Activated naive CD4-positive, alpha-beta T cell (primary cell): ENCODE data around the gene DLG5.

Experiments
- DNase-seq, 4 experiments: peaks; one replicate each; lab custom pipeline; 2025; lab: John Stamatoyannopoulos, UW

Gene DLG5

GRCh38 chr10:77865580-77866324, 60.8 kb downstream of the DLG5 start:
- DNase-seq: peak in 1 of 4 experiments; percentile 6

GRCh38 chr10:77864151-77864851, 62.3 kb downstream of the DLG5 start:
- no peak for DNase-seq

- no peak for DNase-seq
These were observed 63.1 kb downstream of the DLG5 start for GRCh38 chr10:77863446-77863845.

- DNase-seq: no peak
These were observed 64.0 kb downstream of the DLG5 start for GRCh38 chr10:77862595-77862994.

DNA sequence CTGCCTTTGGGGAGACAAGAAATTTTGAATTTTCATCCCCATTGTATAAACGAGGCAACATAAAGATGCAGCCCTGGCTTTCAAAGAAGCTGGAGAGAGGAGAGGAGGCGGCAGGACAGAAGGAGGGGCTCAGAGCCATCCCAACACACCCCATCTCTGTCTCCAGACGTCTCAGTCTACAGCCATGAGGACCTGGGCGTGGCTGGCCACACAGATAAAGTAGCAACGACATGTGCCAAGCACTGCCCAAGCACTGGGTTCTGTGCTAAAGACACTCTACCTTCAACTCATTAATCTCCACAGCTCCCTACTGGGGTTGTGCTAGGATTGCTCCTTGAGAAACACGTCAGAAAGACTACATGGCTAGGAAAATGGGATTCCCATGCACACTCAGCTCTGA, 65.2 kb downstream of the DLG5 start:
- no peak for DNase-seq

GRCh38 chr10:77859865-77860282, 66.7 kb downstream of the DLG5 start:
- DNase-seq: no peak

DNA sequence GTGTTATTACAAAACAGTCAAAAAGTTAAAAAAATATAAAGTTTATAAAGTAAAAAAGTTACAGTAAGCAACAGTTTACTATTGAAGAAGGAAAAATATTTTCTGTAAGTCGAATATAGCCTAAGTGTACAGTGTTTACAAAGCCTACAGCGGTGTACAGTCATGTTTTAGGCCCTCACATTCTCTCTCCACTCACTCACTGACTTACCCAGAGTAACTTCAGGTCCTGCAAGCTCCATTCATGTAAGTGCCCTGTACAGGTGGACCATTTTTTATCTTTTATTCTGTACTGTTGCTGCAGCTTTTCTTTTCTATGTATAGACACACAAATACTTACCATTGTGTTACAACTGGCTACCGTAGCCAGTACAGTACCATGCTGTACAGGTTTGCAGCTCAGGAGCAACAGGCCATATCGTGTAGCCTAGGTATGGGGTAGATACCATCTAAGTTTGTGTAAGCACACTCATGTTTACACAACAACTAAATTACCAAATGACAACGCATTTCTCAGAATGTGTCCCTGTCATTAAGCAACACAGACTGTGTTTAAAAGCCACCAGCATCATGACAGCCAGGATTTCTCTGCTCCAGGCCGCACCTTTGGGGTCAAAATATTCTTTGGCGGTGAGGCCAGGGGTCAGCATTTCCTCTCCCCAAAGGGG, 67.2 kb downstream of the DLG5 start:
- DNase-seq: no peak

- no peak for DNase-seq
These were observed 69.3 kb downstream of the DLG5 start for GRCh38 chr10:77857272-77857671.

DNA sequence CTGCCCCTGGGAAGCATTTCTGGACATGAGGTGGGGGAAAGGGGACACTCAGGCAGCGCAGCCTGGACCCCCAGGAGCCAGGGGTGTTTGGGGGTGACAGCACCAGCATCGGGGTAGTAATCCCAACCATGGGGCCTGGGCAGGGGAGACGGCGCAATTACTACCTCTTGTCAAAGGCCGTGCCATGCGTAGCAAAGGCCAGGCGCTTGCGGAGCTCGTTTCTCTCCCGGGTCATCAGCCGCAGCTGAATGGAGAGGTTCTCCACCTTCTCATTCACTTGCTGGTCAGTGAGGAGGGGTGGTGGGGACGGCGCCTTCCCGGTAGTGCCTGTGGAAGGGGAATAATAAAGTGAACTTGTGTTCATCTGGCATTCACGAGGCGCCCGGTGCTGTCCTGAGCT, 70.0 kb downstream of the DLG5 start:
- no peak for DNase-seq

GRCh38 chr10:77855404-77856155, 71.0 kb downstream of the DLG5 start:
- no peak for DNase-seq

GRCh38 chr10:77854115-77854514, 72.4 kb downstream of the DLG5 start:
- no peak for DNase-seq

DNA sequence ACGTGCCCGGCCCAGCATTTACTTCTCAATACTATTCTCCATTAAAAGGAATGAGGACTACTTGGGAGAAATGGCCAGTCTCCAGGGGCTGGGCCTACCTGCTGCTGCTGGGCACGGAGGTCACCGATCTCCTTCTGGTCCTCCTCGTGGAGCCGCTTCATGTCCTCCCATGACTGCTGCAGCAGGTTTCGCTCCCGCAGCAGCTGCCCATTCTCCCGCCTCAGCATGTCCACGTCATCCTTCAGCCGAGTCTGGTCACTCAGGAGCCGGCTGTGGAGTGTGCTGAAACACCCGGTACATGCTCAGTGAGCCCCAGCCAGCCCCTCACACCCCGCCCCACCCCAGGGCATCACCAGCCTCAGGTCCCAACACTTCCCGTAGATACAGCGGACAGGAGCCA, 73.3 kb downstream of the DLG5 start:
- no peak for DNase-seq

- no peak for DNase-seq
These were observed 75.8 kb downstream of the DLG5 start for GRCh38 chr10:77850620-77851231.

DNA sequence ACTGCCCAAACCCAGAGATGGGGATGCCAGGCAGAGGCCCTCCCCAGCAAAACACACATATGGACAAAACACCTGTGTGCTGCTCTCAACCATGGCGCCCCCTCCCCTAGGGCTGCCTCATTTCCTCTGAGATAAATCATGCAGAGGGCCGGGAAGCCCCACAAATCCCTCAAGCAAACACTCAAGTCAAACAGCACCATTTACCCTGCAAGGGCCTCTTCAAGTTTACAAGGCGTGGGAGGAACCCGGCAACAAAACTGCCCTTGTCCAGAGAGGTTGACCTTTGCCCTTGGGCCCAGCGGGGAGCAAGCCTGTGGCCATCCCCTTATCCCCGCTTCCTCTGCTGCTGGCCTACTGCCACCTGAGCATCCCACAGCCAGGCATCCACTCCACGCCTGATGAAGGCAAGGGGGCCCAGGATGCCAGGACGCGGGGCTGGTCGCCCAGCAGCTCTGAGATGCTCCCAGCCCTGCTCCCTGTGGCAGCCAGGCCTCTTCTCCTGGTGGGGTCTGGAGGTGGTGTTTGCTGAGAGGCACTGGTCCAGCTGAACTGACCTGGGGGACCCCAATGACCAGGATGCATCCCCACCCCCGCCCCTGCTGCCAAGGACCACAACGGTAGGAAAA, 77.4 kb downstream of the DLG5 start:
- no peak for DNase-seq

GRCh38 chr10:77846718-77847311, 79.7 kb downstream of the DLG5 start:
- DNase-seq: peak in 3 of 4 experiments; percentile 19 to 39 (median 26)

- no peak for DNase-seq
These were observed 81.1 kb downstream of the DLG5 start for GRCh38 chr10:77845451-77845850.

DNA sequence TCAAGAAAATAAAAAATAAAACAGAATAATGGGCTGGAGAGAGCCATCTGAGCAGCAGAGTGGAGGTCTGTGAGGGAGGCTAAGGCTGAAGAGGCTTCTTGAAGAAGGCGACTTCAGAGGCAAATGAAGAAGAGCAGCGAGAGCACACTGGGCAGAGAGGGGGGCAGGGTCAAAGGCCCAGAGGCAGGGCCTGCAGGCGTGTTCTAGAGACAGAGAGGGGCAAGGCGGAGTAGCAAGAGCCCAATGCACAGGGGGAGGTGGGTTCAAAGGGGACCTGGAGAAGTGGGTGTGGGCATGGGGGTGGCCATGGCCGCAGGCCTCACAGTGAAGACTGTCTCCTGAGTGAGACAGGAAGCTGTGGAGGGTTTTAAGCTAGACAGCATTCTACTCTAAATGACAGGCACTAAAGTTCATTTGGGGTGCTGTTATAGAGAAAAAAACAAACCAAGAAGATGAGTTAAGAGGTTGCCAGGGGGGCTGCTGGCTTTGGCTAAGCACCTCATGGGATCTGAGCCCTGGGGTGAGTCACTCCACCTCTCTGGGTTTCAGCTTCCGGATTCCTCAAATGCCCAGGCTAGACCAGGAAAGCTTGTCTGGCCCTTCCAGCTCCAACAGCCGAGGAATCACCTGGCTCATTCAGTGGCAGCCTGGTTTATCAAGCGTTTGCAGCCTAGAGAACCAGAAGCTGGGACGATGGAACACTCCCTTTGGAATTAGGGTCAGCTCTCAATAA, 81.7 kb downstream of the DLG5 start:
- DNase-seq: no peak

DNA sequence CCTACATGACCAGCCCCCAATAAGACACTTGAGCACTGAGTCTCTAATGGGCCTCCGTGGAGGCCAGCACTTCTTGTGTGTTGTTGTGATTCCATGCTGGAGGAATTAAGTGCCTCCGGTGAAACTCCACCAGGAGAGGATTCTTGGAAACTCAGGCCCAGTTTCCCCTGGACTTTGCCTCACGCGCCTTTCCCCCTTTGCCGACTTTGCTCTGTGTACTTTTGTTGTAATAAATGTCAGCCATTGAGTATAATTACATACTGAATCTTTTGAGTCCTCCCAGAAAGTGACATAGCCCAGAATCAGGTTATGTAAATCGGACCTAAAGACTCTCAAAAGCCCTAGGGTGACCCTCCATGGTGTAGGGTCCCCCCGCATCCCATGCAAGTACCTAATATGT, 82.4 kb downstream of the DLG5 start:
- no peak for DNase-seq

DNA sequence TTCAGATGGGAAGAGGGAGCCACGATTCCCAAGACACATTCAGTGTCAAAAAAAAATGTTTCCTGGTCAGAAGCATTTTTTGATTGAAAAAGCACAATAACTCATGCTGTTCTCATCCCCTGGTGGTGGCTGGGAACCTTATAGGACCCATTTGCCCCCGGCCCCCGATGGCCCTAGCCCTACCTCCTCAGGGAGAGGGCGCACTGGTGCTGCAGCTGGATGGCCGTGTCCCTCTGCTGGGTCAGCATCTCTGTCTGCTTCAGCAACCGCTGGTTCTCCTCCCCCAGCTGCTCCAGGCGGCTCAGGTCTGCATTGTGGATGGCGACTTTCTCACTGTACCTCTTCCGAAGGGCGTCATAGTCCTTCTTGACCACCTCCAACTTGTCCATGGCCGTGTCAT, 83.3 kb downstream of the DLG5 start:
- DNase-seq: no peak

DNA sequence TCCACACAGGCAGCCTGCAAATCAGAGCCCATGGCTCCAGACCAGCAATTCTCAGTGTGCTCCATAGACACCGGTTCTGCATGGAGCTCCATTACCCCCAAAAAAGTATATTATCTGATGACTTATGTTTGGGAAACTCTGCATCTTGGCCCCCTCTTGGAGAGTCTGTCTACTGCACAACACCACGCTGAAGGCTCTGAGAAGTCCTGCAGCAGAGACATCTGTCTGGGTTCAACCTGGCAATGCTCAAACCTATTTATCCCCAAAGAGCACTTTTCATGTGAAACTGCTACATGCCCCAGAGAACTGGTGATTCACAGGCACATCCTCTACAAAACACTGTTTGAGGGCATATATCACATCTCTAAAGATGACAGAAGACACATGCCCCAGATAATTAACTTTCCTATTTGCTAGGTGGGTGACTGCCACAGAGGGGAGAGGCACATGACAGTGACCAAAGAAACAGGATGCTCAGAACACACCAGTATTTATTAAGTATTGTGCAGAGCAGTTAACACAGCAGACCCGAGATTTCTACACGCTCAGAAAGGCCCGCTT, 83.8 kb downstream of the DLG5 start:
- DNase-seq: no peak
